ENCODE data around the gene MYO5B.

DNA sequence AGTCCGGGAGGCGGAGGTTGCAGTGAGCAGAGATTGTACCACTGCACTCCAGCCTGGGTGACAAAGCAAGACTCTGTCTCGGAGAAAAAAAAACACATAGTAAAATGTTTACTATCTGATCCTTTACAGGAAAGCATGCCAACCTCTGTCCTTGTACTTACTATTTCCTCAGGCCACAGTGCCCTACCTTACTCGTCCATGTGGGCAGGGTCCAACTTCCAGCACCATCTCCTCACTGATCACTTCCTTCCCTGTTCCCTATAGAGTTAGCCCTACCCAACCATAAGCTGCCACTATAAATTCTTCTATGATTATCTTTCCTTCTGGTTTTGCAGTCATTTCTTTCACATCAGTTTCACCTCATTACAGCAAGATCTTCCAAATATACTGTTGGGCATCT is 136.2 kb downstream of the MYO5B start:
- no peak for TF ChIP-seq CTCF (IDR thresholded peaks at IDR 0.05; ENCODE audit: insufficient read depth, low read length, poor library complexity, severe bottlenecking)
- TF ChIP-seq EZH2phosphoT487 (conservative IDR thresholded peaks at IDR 0.05; ENCODE audit: low read length), result no peak
